ENCODE results near the gene LRRC46. TPM values are rescaled to one million over a fixed set of nuclear protein-coding genes. Genes with fewer than 3 reads are reported as not detected.

Gene LRRC46
- total and polyA plus RNA-seq, 2 of the 4 experiments (the other 2 are of a cell fraction), result 0.77 TPM; not detected in 1

- TF ChIP-seq CTCF (conservative IDR thresholded peaks at IDR 0.05; ENCODE audit: low read depth, low read length), result no peak
Observed at GRCh38 chr17:47883589-47884426, 52.3 kb downstream of the LRRC46 start (continued).

GRCh38 chr17:47884427-47884740, 52.9 kb downstream of the LRRC46 start:
- Histone ChIP-seq H3K36me3 (ENCODE audit: control insufficient read depth, insufficient read depth, low read length) (no peaks in the 10 kb centered on the region), H3K79me1 (ENCODE audit: low read depth in 1 of 2, low read length in 2 of 2) (no peaks in the 10 kb centered on the region), H3K18ac (ENCODE audit: low read depth, low read length) (no peak overlapping the region), H4K8ac (ENCODE audit: low read depth in 2 of 2, low read length in 2 of 2) (no peak overlapping the region), H3K4me1 (ENCODE audit: control insufficient read depth, insufficient read depth, low read length) (no peaks in the 10 kb centered on the region), H3K23ac (ENCODE audit: low read depth, low read length) (no peak overlapping the region), H4K91ac (ENCODE audit: insufficient read depth, low read depth, low read length) (no peak overlapping the region), H2BK5ac (ENCODE audit: low read depth, low read length, poor library complexity, severe bottlenecking) (no peak overlapping the region), H3K4ac (ENCODE audit: low read depth, low read length) (no peak overlapping the region), H3K9me3 (ENCODE audit: control insufficient read depth, insufficient read depth, low read length) (no peaks in the 10 kb centered on the region), H3K9ac (ENCODE audit: low read depth, low read length) (no peak overlapping the region), H3K4me2 (ENCODE audit: low read depth, low read length) (no peak overlapping the region), H3K56ac (ENCODE audit: extremely low read depth, insufficient read depth, low read length) (no peak overlapping the region), H2BK15ac (ENCODE audit: low read depth, low read length) (no peak overlapping the region), H4K5ac (ENCODE audit: low read depth, low read length) (no peak overlapping the region), H2AFZ (replicated peaks; ENCODE audit: low read length, poor library complexity) (peak overlapping the region; percentile 32), H4K20me1 (ENCODE audit: insufficient read depth, low read length) (no peaks in the 10 kb centered on the region), H3K4me3 (ENCODE audit: insufficient read depth, low read depth, low read length) (no peak overlapping the region), H3K9me1 (ENCODE audit: insufficient read depth, low read length) (no peaks in the 10 kb centered on the region), H2BK120ac (ENCODE audit: low read depth, low read length) (no peak overlapping the region), H2AK9ac (replicated peaks; ENCODE audit: low read depth, low read length, poor library complexity) (no peak overlapping the region), H3K27ac (ENCODE audit: insufficient read depth, low read length) (no peak overlapping the region), H3K27me3 (ENCODE audit: control insufficient read depth, insufficient read depth, low read length) (peaks cover 8% of the 10 kb centered on the region), H2AK5ac (ENCODE audit: low read depth, low read length) (no peak overlapping the region), H3K14ac (replicated peaks; ENCODE audit: low read depth, low read length) (no peak overlapping the region), H2BK20ac (ENCODE audit: low read depth, low read length) (no peak overlapping the region)
- ChIA-PET POLR2A (ENCODE audit: unreplicated experiment) (no interaction called here), CTCF (interaction anchor here (0.7 to 4.8 kb wide), 3 partner anchors 22 to 43 kb away, joined by 3 to 18 read pairs (median 4); partner anchors contain the start of gene SCRN2)
- in situ Hi-C loops (cut with MboI; ENCODE audit: low sequenced_read_pairs), result no loop called here
- no TSS peak for BruUV-seq (replicated peaks)
- intact Hi-C loops (cut with micrococcal nuclease), result no loop called here
- dilution Hi-C loops (cut with HindIII; ENCODE audit: low sequenced_read_pairs, unreplicated experiment), result no loop called here
- no CpG with 5 or more reads among the region's 5 CpGs for WGBS, 2 experiments (ENCODE audit: extremely low coverage in 2 of 2, insufficient read length in 1 of 2)
- ATAC-seq (ENCODE audit: low read depth), result no peak; the same call in 1 of the 2 replicates
- no peak for TF ChIP-seq RFX5 (IDR thresholded peaks at IDR 0.05; ENCODE audit: low read depth, low read length)
- TF ChIP-seq POLR2A (IDR thresholded peaks at IDR 0.05; ENCODE audit: low read depth, low read length), result no peak
- no peak for TF ChIP-seq ELK1 (IDR thresholded peaks at IDR 0.05; ENCODE audit: borderline replicate concordance, low read depth, low read length)
- no peak for TF ChIP-seq USF2 (IDR thresholded peaks at IDR 0.05; ENCODE audit: low read depth, low read length)
- no peak for TF ChIP-seq CEBPB (IDR thresholded peaks at IDR 0.05; ENCODE audit: low read depth, low read length)
- DNase-seq, result no peak

Data from IMR-90 (cell line).